Natural killer cell (primary cell): Measurements from ENCODE around the gene KRT83. TPM values are rescaled to one million over a fixed set of nuclear protein-coding genes. Genes with fewer than 3 reads are reported as not detected.

Experiments
- ATAC-seq, 3 donors: fragments of 150-1000 bp in 2 of 3; fragments of 200-7000 bp in 1 of 3; cut with Tn5 transposase; 1 replicate in 1 of 3; 2 replicates in 2 of 3; pipeline ENCODE4 v1.10.0; 2021; ENCODE audit warnings: mild to moderate bottlenecking in 2 of 3, moderate library complexity in 2 of 3
- DNase-seq, 2 donors: peaks; one replicate each; pipeline versions ENCODE4 v3.0.0 to v3.0.0-alpha.2; 2013 to 2021; ENCODE audit warnings: mixed read lengths in 1 of 2
- H3K27ac ChIP-seq: one replicate; pipeline ENCODE4 v1.5.1; 2013; ENCODE audit warnings: mild to moderate bottlenecking, low read length
- H3K27me3 ChIP-seq: one replicate; pipeline ENCODE4 v1.6.1; 2013; ENCODE audit warnings: low read length; ENCODE audit not compliant: control insufficient read depth, insufficient read depth
- H3K36me3 ChIP-seq: one replicate; pipeline ENCODE4 v1.6.1; 2013; ENCODE audit warnings: low read length; ENCODE audit not compliant: control insufficient read depth, insufficient read depth
- H3K4me1 ChIP-seq: one replicate; pipeline ENCODE4 v1.6.1; 2013; ENCODE audit warnings: low read length; ENCODE audit not compliant: control insufficient read depth, insufficient read depth
- H3K4me3 ChIP-seq: one replicate; pipeline ENCODE4 v1.5.1; 2013; ENCODE audit warnings: low read length
- H3K9me3 ChIP-seq: one replicate; pipeline ENCODE4 v1.6.1; 2013; ENCODE audit warnings: low read length; ENCODE audit not compliant: control insufficient read depth, insufficient read depth
- H3K27ac Mint-ChIP-seq, 2 donors: one replicate each; pipeline ENCODE4 v1.8.0; 2022; ENCODE audit warnings: mild to moderate bottlenecking in 2 of 2, mixed read lengths in 2 of 2, moderate library complexity in 1 of 2
- H3K27me3 Mint-ChIP-seq, 2 donors: one replicate each; pipeline ENCODE4 v1.8.0; 2022; ENCODE audit warnings: low read depth in 2 of 2, mixed read lengths in 2 of 2
- H3K36me3 Mint-ChIP-seq: one replicate; pipeline ENCODE4 v1.8.0; 2022; ENCODE audit warnings: mixed read lengths
- H3K4me1 Mint-ChIP-seq, 2 donors: one replicate each; pipeline ENCODE4 v1.8.0; 2022; ENCODE audit warnings: mixed read lengths in 2 of 2
- H3K4me3 Mint-ChIP-seq: one replicate; pipeline ENCODE4 v1.8.0; 2022; ENCODE audit warnings: mild to moderate bottlenecking, moderate library complexity, mixed read lengths
- H3K9me3 Mint-ChIP-seq, 2 donors: one replicate each; pipeline ENCODE4 v1.8.0; 2022; ENCODE audit warnings: mixed read lengths in 2 of 2
- WGBS: methylation state at CpG from one replicate; pipeline ENCODE4 v1.1.7; 2013; ENCODE audit warnings: missing lambda C conversion rate; ENCODE audit not compliant: insufficient coverage; 5-methylcytosine and 5-hydroxymethylcytosine counted together
- intact Hi-C: fragments of 100-400 bp; cut with micrococcal nuclease; formaldehyde crosslinking; loops from one replicate; pipeline ENCODE4 v1.14.2; 2022
- total RNA-seq, 4 donors: library from RNA; stranded (reverse); fragments of 120-200 nt in 1 of 4; gene quantifications; one replicate each; pipeline versions ENCODE4 v1.2.3 to v1.2.4, GENCODE V29; 2013 to 2022
- TF ChIP-seq, protein P1 (sequence below): fragments of 200-600 bp; IDR thresholded peaks from one replicate; pipeline ENCODE4 v1.8.0; 2022; ENCODE audit warnings: antibody characterized with exemption

Gene KRT83
- total RNA-seq, 3 donors from 2014 or later (not counting 1 experiment from before 2014, with no cell fraction given) = not detected

GRCh38 chr12:52333321-52333720 lies 12.1 kb upstream of the KRT83 start:
- H3K4me1 Mint-ChIP-seq = no peaks in the 10 kb centered on the region
- Histone ChIP-seq H3K27ac (no peak overlapping the region), H3K4me3 (no peak overlapping the region), H3K9me3 (no peaks in the 10 kb centered on the region), H3K36me3 (no peaks in the 10 kb centered on the region), H3K27me3 (peaks cover 6% of the 10 kb centered on the region), H3K4me1 (no peaks in the 10 kb centered on the region)
- peaks cover 0 to 4% of the 10 kb centered on the region in 2 donors for H3K9me3 Mint-ChIP-seq
- H3K27me3 Mint-ChIP-seq = peaks cover 47% of the 10 kb centered on the region in 2 donors
- intact Hi-C loops = no loop called here
- H3K36me3 Mint-ChIP-seq = no peaks in the 10 kb centered on the region
- H3K4me3 Mint-ChIP-seq = no peak overlapping the region
- ATAC-seq (no peak), DNase-seq (no peak)
- TF ChIP-seq, protein P1, sequence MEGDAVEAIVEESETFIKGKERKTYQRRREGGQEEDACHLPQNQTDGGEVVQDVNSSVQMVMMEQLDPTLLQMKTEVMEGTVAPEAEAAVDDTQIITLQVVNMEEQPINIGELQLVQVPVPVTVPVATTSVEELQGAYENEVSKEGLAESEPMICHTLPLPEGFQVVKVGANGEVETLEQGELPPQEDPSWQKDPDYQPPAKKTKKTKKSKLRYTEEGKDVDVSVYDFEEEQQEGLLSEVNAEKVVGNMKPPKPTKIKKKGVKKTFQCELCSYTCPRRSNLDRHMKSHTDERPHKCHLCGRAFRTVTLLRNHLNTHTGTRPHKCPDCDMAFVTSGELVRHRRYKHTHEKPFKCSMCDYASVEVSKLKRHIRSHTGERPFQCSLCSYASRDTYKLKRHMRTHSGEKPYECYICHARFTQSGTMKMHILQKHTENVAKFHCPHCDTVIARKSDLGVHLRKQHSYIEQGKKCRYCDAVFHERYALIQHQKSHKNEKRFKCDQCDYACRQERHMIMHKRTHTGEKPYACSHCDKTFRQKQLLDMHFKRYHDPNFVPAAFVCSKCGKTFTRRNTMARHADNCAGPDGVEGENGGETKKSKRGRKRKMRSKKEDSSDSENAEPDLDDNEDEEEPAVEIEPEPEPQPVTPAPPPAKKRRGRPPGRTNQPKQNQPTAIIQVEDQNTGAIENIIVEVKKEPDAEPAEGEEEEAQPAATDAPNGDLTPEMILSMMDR = no peak
- WGBS = 67% methylated on average over 3 of the region's 3 CpGs
- no peak overlapping the region for H3K27ac Mint-ChIP-seq

DNA sequence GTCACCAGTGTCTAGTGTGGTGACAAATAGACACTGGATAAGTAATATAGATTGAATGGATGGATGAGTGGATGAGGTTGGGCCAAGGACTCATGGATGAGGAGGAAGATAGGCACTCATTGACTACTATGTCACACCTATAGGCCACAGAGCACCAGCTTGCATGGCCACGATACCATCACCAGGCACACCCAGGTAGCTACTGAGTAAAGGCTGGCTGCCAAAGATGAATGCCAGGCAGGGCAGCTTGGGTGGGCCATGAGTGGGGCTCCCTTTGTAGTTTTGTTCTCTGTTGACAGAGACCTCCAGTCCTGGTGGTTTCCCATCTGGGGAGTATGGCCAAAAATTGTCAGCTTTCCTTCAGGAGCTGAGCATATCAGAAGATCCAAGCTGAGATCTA lies 11.2 kb upstream of the KRT83 start:
- Mint-ChIP-seq H3K4me3 (no peak overlapping the region), H3K4me1 (peaks cover 4 to 5% of the 10 kb centered on the region in 2 donors), H3K27me3 (peaks cover 44 to 50% of the 10 kb centered on the region in 2 donors), H3K9me3 (peaks cover 0 to 4% of the 10 kb centered on the region in 2 donors), H3K27ac (no peak overlapping the region), H3K36me3 (no peaks in the 10 kb centered on the region)
- no peak overlapping the region for H3K4me3 ChIP-seq
- H3K4me1 ChIP-seq = peaks cover 3% of the 10 kb centered on the region
- no peaks in the 10 kb centered on the region for H3K9me3 ChIP-seq
- H3K27ac ChIP-seq = no peak overlapping the region
- ATAC-seq (no peak), DNase-seq (no peak)
- no peaks in the 10 kb centered on the region for H3K36me3 ChIP-seq
- TF ChIP-seq, protein P1 = no peak
- peaks cover 6% of the 10 kb centered on the region for H3K27me3 ChIP-seq
- WGBS = 100% methylated on average over 1 of the region's 1 CpG
- intact Hi-C loops = no loop called here

- Mint-ChIP-seq H3K36me3 (no peaks in the 10 kb centered on the region), H3K4me3 (no peak overlapping the region), H3K4me1 (peaks cover 8 to 10% of the 10 kb centered on the region in 2 donors), H3K27me3 (peaks cover 50 to 54% of the 10 kb centered on the region in 2 donors), H3K9me3 (peaks cover 0 to 4% of the 10 kb centered on the region in 2 donors), H3K27ac (no peak overlapping the region)
- Histone ChIP-seq H3K9me3 (no peaks in the 10 kb centered on the region), H3K36me3 (no peaks in the 10 kb centered on the region), H3K27ac (no peak overlapping the region), H3K4me3 (no peak overlapping the region), H3K4me1 (peaks cover 3% of the 10 kb centered on the region), H3K27me3 (peaks cover 6% of the 10 kb centered on the region)
- intact Hi-C loops = no loop called here
- no peak for ATAC-seq
- WGBS = 93% methylated on average over 3 of the region's 3 CpGs
- TF ChIP-seq, protein P1 = no peak
- DNase-seq = no peak
These were observed 10.6 kb upstream of the KRT83 start for GRCh38 chr12:52331833-52332232.

- Mint-ChIP-seq H3K27ac (no peak overlapping the region), H3K36me3 (no peaks in the 10 kb centered on the region), H3K9me3 (no peaks in the 10 kb centered on the region), H3K27me3 (peaks cover 51 to 59% of the 10 kb centered on the region in 2 donors), H3K4me3 (no peak overlapping the region), H3K4me1 (peaks cover 8 to 10% of the 10 kb centered on the region in 2 donors)
- Histone ChIP-seq H3K27me3 (peaks cover 6% of the 10 kb centered on the region), H3K27ac (no peak overlapping the region), H3K9me3 (no peaks in the 10 kb centered on the region), H3K36me3 (no peaks in the 10 kb centered on the region), H3K4me1 (peaks cover 3% of the 10 kb centered on the region), H3K4me3 (no peak overlapping the region)
- TF ChIP-seq, protein P1 = no peak
- WGBS = 70% methylated on average over 1 of the region's 1 CpG
- intact Hi-C loops = no loop called here
- DNase-seq (no peak), ATAC-seq (no peak)
These were observed 9.8 kb upstream of the KRT83 start for GRCh38 chr12:52331039-52331438.
